Neural crest cell (in vitro differentiated cells): ENCODE measurements around the gene F2RL3. TPM values are rescaled to one million over a fixed set of nuclear protein-coding genes. Genes with fewer than 3 reads are reported as not detected.

Experiments
- DNase-seq: peaks from one replicate; pipeline ENCODE4 v3.0.0; 2021; ENCODE audit warnings: low read depth, mixed read lengths, low spot score
- H3K27ac Mint-ChIP-seq: one replicate; pipeline ENCODE4 v1.8.0; 2021; ENCODE audit warnings: mild to moderate bottlenecking, mixed read lengths; ENCODE audit not compliant: unreplicated experiment
- H3K27me3 Mint-ChIP-seq: 2 replicates; pipeline ENCODE4 v1.8.0; 2021; ENCODE audit warnings: low read depth, mild to moderate bottlenecking, mixed read lengths
- H3K36me3 Mint-ChIP-seq: 2 replicates; pipeline ENCODE4 v1.8.0; 2021; ENCODE audit warnings: low read depth, mild to moderate bottlenecking, mixed read lengths
- H3K4me1 Mint-ChIP-seq: 2 replicates; pipeline ENCODE4 v1.8.0; 2021; ENCODE audit warnings: mixed read lengths
- H3K4me3 Mint-ChIP-seq: one replicate; pipeline ENCODE4 v1.8.0; 2021; ENCODE audit warnings: mild to moderate bottlenecking, mixed read lengths
- H3K9me3 Mint-ChIP-seq: 2 replicates; pipeline ENCODE4 v1.8.0; 2021; ENCODE audit warnings: mixed read lengths
- CTCF ChIP-seq: fragments of 200-600 bp; sonication (generic); conservative IDR thresholded peaks from 2 replicates; pipeline ENCODE4 v1.5.0; 2021; ENCODE audit warnings: antibody characterized with exemption, mild to moderate bottlenecking
- total RNA-seq: library from RNA; stranded (reverse); gene quantifications from 2 replicates; pipeline ENCODE4 v1.2.1, GENCODE V29; 2021

Gene F2RL3
- total RNA-seq, 1 donor from 2014 or later, result not detected

DNA sequence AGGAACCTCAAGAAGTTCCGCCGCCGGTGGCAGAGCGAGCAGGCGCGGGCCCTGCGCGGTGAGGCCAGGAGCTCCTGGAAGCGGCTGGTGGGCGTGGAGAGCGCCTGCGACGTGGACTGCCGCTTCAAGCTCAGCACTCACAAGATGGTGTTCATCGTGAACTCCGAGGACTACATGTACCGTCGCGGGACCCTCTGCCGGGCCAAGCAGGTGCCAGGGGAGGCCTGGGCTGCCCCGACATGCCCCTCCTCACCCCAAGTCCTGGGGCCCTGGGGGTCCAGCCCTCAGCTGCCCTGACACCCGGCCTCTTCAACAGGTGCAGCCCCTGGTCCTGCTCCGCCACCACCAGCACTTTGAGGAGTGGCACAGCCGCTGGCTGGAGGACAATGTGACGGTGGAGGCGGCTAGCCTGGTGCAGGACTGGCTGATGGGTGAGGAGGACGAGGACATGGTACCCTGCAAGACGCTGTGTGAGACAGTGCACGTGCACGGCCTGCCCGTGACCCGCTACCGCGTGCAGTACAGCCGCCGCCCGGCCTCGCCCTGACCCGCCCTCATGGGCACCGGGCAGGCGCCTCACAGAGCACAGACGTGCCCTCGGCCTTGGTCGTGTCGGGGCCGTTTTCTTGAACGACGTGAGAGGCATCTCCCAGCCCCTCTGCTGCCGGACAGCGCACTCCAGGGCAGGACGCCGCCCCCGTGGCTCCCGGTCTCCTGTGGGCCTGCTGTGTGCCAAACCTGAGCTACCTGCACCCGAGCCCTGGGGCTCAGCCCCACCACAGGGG lies 10.4 kb upstream of the F2RL3 start:
- H3K9me3 Mint-ChIP-seq, result peaks cover 7% of the 10 kb centered on the region
- H3K36me3 Mint-ChIP-seq, result peaks cover 21% of the 10 kb centered on the region
- H3K4me3 Mint-ChIP-seq, result no peak overlapping the region
- H3K4me1 Mint-ChIP-seq, result no peaks in the 10 kb centered on the region
- no peaks in the 10 kb centered on the region for H3K27me3 Mint-ChIP-seq
- no peak for TF ChIP-seq CTCF
- DNase-seq, result no peak
- H3K27ac Mint-ChIP-seq, result no peak overlapping the region

- Mint-ChIP-seq H3K36me3 (peaks cover 13% of the 10 kb centered on the region), H3K9me3 (peaks cover 7% of the 10 kb centered on the region), H3K4me3 (no peak overlapping the region), H3K27me3 (no peaks in the 10 kb centered on the region), H3K27ac (no peak overlapping the region), H3K4me1 (no peaks in the 10 kb centered on the region)
- TF ChIP-seq CTCF, result no peak
- DNase-seq, result no peak
Measured at GRCh38 chr19:16880884-16881554, 7.8 kb upstream of the F2RL3 start.

DNA sequence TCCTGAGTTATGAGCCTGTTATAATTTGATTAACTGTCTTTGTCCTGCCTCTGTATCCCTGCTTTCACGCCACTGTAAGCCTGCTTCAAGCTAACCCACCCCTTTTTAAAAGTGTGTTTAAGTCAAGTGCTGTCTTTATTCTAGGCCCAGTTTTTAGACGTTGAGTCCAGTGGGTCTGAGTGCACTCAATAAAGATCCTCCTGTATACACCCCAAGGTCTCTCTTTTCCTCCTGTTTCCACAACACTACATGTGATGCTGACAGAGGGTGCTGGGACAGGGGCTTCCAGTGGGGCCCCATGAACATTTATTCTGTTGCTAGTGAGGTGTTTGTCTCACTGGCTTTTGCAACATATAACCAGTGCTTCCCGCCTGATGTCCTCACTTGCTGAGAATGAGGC lies 6.7 kb upstream of the F2RL3 start:
- Mint-ChIP-seq H3K4me1 (no peaks in the 10 kb centered on the region), H3K27me3 (no peaks in the 10 kb centered on the region), H3K27ac (no peak overlapping the region), H3K4me3 (no peak overlapping the region), H3K36me3 (peaks cover 13% of the 10 kb centered on the region), H3K9me3 (peaks cover 7% of the 10 kb centered on the region)
- no peak for TF ChIP-seq CTCF
- no peak for DNase-seq

GRCh38 chr19:16883522-16883921 lies 5.3 kb upstream of the F2RL3 start:
- H3K27ac Mint-ChIP-seq, result no peak overlapping the region

GRCh38 chr19:16885166-16885565 lies 3.6 kb upstream of the F2RL3 start:
- DNase-seq, result no peak
- Mint-ChIP-seq H3K36me3 (peaks cover 12% of the 10 kb centered on the region), H3K4me3 (no peak overlapping the region), H3K27ac (no peak overlapping the region), H3K27me3 (no peaks in the 10 kb centered on the region), H3K4me1 (no peaks in the 10 kb centered on the region), H3K9me3 (peaks cover 7% of the 10 kb centered on the region)
- TF ChIP-seq CTCF, result no peak

More at GRCh38 chr19:16883522-16883921, 5.3 kb upstream of the F2RL3 start:
- no peak for TF ChIP-seq CTCF
- H3K4me1 Mint-ChIP-seq, result no peaks in the 10 kb centered on the region
- no peaks in the 10 kb centered on the region for H3K27me3 Mint-ChIP-seq
- H3K36me3 Mint-ChIP-seq, result peaks cover 13% of the 10 kb centered on the region
- no peak for DNase-seq
- no peak overlapping the region for H3K4me3 Mint-ChIP-seq
- peaks cover 7% of the 10 kb centered on the region for H3K9me3 Mint-ChIP-seq
